IPS-11a (cell line): Measurements from ENCODE around the gene ATG3.
"Not testable (repeated sequence)": the region's sequence is repeated elsewhere in the genome, so short reads cannot be mapped to it uniquely, and the experiment has no call there.

Source experiments
- H3K4me3 ChIP-seq: one replicate; pipeline ENCODE4 v1.5.1; 2013; ENCODE audit warnings: low read depth, low read length, control low read depth

Gene ATG3

GRCh38 chr3:112498914-112499711 lies 62.6 kb downstream of the ATG3 start, which contains the start of gene BTLA:
Gene BTLA, minus strand, starts transcription at chr3:112499472. Its CDS starts 114 bp downstream, at chr3:112499358.
- no peak within 1 kb of the TSS for H3K4me3 ChIP-seq

- H3K4me3 ChIP-seq = no peak overlapping the region
Observed at GRCh38 chr3:112497897-112498548, 63.7 kb downstream of the ATG3 start.

- no peak overlapping the region for H3K4me3 ChIP-seq
Observed at GRCh38 chr3:112496366-112497067, 65.2 kb downstream of the ATG3 start.

GRCh38 chr3:112494448-112494767 lies 67.4 kb downstream of the ATG3 start:
- not testable (repeated sequence) for H3K4me3 ChIP-seq

- no peak overlapping the region for H3K4me3 ChIP-seq
Observed at GRCh38 chr3:112492124-112492523, 69.6 kb downstream of the ATG3 start.

GRCh38 chr3:112491373-112491772 lies 70.4 kb downstream of the ATG3 start:
- H3K4me3 ChIP-seq = no peak overlapping the region

GRCh38 chr3:112489674-112490479 lies 71.9 kb downstream of the ATG3 start:
- no peak overlapping the region for H3K4me3 ChIP-seq

GRCh38 chr3:112486811-112487505 lies 74.8 kb downstream of the ATG3 start:
- H3K4me3 ChIP-seq = no peak overlapping the region

- H3K4me3 ChIP-seq = no peak overlapping the region
Observed at GRCh38 chr3:112484352-112484751, 77.4 kb downstream of the ATG3 start.

GRCh38 chr3:112482675-112483074 lies 79.1 kb downstream of the ATG3 start:
- no peak overlapping the region for H3K4me3 ChIP-seq
